ENCODE data around the gene RFC1.
A peak's percentile ranks its signal among the peaks of the same experiment; 100 is the strongest.
"Not testable (repeated sequence)": the region's sequence is repeated elsewhere in the genome, so short reads cannot be mapped to it uniquely, and the experiment has no call there.

RFC1 gene

GRCh38 chr4:39365830-39366771, at the start of gene RFC1:
Gene RFC1, minus strand, starts transcription at chr4:39366362. Its CDS starts 121 bp downstream, at chr4:39366241.
- Histone ChIP-seq H3K4me1 (ENCODE audit: control insufficient read depth, insufficient read depth, low read length) (peaks cover 13% of the 10 kb centered on the region), H3K4me3 (ENCODE audit: low read length) (peak within 1 kb of the TSS; percentile 99), H3K36me3 (ENCODE audit: control insufficient read depth, insufficient read depth, low read length, severe bottlenecking) (no peaks in the 10 kb centered on the region), H3K9ac (ENCODE audit: low read length) (peak within 1 kb of the TSS; percentile 92), H3K27me3 (replicated peaks; ENCODE audit: control insufficient read depth, insufficient read depth, low read length) (no peaks in the 10 kb centered on the region), H3K9me3 (ENCODE audit: control insufficient read depth, low read length) (no peaks in the 10 kb centered on the region)
- DNase-seq (ENCODE audit: low read depth), result peak; percentile 97

GRCh38 chr4:39415678-39416283, 49.6 kb upstream of the RFC1 start:
- no peaks in the 10 kb centered on the region for H3K27me3 ChIP-seq (replicated peaks; ENCODE audit: control insufficient read depth, insufficient read depth, low read length)
- no peak overlapping the region for H3K4me3 ChIP-seq (ENCODE audit: low read length)
- H3K36me3 ChIP-seq (ENCODE audit: control insufficient read depth, insufficient read depth, low read length, severe bottlenecking), result no peaks in the 10 kb centered on the region
- DNase-seq (ENCODE audit: low read depth), result peak; percentile 43
- H3K4me1 ChIP-seq (ENCODE audit: control insufficient read depth, insufficient read depth, low read length), result peaks cover 34% of the 10 kb centered on the region
- peak overlapping the region; percentile 64 for H3K9ac ChIP-seq (ENCODE audit: low read length)
- no peaks in the 10 kb centered on the region for H3K9me3 ChIP-seq (ENCODE audit: control insufficient read depth, low read length)

DNA sequence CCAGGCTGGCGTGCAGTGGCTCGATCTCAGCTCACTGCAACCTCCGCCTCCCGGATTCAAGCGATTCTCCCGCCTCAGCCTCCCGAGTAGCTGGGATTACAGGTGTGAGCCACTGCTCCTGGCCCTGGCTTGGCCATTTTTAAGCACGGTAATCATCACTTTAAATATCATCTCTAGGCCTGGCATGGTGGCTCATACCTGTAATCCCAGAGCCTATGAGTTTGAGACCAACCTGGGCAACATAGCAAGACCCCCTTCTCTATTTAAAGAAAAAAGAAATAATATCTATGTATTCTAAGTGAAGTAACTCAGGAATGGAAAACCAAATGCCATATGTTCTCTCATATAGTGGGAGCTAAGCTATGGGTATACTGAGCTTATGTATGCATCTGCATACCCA, 45.4 kb upstream of the RFC1 start:
- Histone ChIP-seq H3K4me1 (ENCODE audit: control insufficient read depth, insufficient read depth, low read length) (peaks cover 46% of the 10 kb centered on the region), H3K9ac (ENCODE audit: low read length) (peak overlapping the region; percentile 42)
- not testable (repeated sequence) for H3K4me3 ChIP-seq (ENCODE audit: low read length); H3K9me3 ChIP-seq (ENCODE audit: control insufficient read depth, low read length); DNase-seq (ENCODE audit: low read depth); H3K27me3 ChIP-seq (replicated peaks; ENCODE audit: control insufficient read depth, insufficient read depth, low read length); H3K36me3 ChIP-seq (ENCODE audit: control insufficient read depth, insufficient read depth, low read length, severe bottlenecking)

- H3K27me3 ChIP-seq (replicated peaks; ENCODE audit: control insufficient read depth, insufficient read depth, low read length), result no peaks in the 10 kb centered on the region
- no peaks in the 10 kb centered on the region for H3K36me3 ChIP-seq (ENCODE audit: control insufficient read depth, insufficient read depth, low read length, severe bottlenecking)
- H3K9ac ChIP-seq (ENCODE audit: low read length), result peak overlapping the region; percentile 81
- peak; percentile 4 for DNase-seq (ENCODE audit: low read depth)
- H3K4me3 ChIP-seq (ENCODE audit: low read length), result peak overlapping the region; percentile 78
- no peaks in the 10 kb centered on the region for H3K9me3 ChIP-seq (ENCODE audit: control insufficient read depth, low read length)
- H3K4me1 ChIP-seq (ENCODE audit: control insufficient read depth, insufficient read depth, low read length), result peaks cover 38% of the 10 kb centered on the region
Measured at GRCh38 chr4:39410415-39410814, 44.3 kb upstream of the RFC1 start.

DNA sequence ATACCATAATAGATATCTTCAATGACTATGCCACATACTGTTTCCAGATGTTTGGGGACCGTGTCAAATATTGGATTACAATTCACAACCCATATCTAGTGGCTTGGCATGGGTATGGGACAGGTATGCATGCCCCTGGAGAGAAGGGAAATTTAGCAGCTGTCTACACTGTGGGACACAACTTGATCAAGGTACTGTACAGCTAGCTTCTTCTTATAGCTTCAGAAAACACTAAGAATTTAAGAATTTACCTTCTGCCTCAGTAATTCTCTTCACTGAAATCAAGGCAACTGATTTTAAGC, 41.4 kb upstream of the RFC1 start:
- Histone ChIP-seq H3K27me3 (replicated peaks; ENCODE audit: control insufficient read depth, insufficient read depth, low read length) (no peaks in the 10 kb centered on the region), H3K9me3 (ENCODE audit: control insufficient read depth, low read length) (no peaks in the 10 kb centered on the region), H3K4me3 (ENCODE audit: low read length) (peak overlapping the region; percentile 78), H3K36me3 (ENCODE audit: control insufficient read depth, insufficient read depth, low read length, severe bottlenecking) (no peaks in the 10 kb centered on the region), H3K4me1 (ENCODE audit: control insufficient read depth, insufficient read depth, low read length) (peaks cover 25% of the 10 kb centered on the region), H3K9ac (ENCODE audit: low read length) (peak overlapping the region; percentile 79)
- DNase-seq (ENCODE audit: low read depth), result no peak

- no peaks in the 10 kb centered on the region for H3K9me3 ChIP-seq (ENCODE audit: control insufficient read depth, low read length)
- H3K4me3 ChIP-seq (ENCODE audit: low read length), result peak within 1 kb of the TSS; percentile 78
- no peaks in the 10 kb centered on the region for H3K36me3 ChIP-seq (ENCODE audit: control insufficient read depth, insufficient read depth, low read length, severe bottlenecking)
- DNase-seq (ENCODE audit: low read depth), result no peak
- H3K27me3 ChIP-seq (replicated peaks; ENCODE audit: control insufficient read depth, insufficient read depth, low read length), result no peaks in the 10 kb centered on the region
- H3K9ac ChIP-seq (ENCODE audit: low read length), result peak within 1 kb of the TSS; percentile 79
- H3K4me1 ChIP-seq (ENCODE audit: control insufficient read depth, insufficient read depth, low read length), result peaks cover 21% of the 10 kb centered on the region
Measured at GRCh38 chr4:39406763-39407583, 40.8 kb upstream of the RFC1 start, which contains the start of gene KLB. Gene KLB, plus strand, starts transcription at chr4:39406930. Its CDS starts 20 bp downstream, at chr4:39406950.

DNA sequence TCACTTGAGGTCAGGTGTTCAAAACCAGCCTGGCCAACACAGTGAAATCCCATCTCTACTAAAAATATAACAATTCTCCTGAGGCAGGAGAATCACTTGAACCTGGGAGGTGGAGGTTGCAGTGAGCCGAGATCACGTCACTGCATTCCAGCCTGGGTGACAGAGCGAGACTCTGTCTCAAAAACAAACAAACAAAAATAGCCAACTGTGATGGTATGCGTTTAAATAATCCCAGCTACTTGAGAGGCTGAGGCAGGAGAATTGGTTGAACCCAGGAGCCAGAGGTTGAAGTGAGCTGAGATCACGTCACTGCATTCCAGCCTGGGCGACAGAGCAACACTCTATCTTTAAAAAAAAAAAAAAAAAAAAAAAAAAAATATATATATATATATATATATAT, 35.5 kb upstream of the RFC1 start:
- not testable (repeated sequence) for H3K36me3 ChIP-seq (ENCODE audit: control insufficient read depth, insufficient read depth, low read length, severe bottlenecking); H3K9me3 ChIP-seq (ENCODE audit: control insufficient read depth, low read length); H3K4me1 ChIP-seq (ENCODE audit: control insufficient read depth, insufficient read depth, low read length); H3K9ac ChIP-seq (ENCODE audit: low read length); DNase-seq (ENCODE audit: low read depth); H3K4me3 ChIP-seq (ENCODE audit: low read length); H3K27me3 ChIP-seq (replicated peaks; ENCODE audit: control insufficient read depth, insufficient read depth, low read length)

DNA sequence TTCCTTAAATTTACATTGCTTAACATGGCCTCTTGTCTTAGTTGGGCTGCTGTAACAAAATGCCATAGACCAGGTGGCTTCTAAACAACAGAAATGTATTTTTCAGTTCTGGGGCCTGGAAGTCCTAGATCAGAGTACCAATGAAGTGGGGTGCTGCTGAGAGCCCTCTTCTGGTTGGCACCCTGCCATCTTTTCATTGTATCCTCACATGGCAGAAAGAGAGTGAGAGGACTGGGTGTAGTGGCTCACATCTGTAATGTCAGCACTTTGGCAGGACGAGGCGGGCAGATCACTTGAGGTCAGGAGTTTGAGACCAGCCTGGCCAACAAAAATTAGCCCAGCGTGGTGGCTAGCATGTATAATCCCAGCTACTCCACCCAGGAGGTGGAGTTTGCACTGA, 28.5 kb upstream of the RFC1 start:
- Histone ChIP-seq H3K4me3 (ENCODE audit: low read length) (no peak overlapping the region), H3K9me3 (ENCODE audit: control insufficient read depth, low read length) (no peaks in the 10 kb centered on the region), H3K9ac (ENCODE audit: low read length) (no peak overlapping the region), H3K27me3 (replicated peaks; ENCODE audit: control insufficient read depth, insufficient read depth, low read length) (no peaks in the 10 kb centered on the region), H3K4me1 (ENCODE audit: control insufficient read depth, insufficient read depth, low read length) (peaks cover 4% of the 10 kb centered on the region), H3K36me3 (ENCODE audit: control insufficient read depth, insufficient read depth, low read length, severe bottlenecking) (no peaks in the 10 kb centered on the region)
- no peak for DNase-seq (ENCODE audit: low read depth)

- no peaks in the 10 kb centered on the region for H3K27me3 ChIP-seq (replicated peaks; ENCODE audit: control insufficient read depth, insufficient read depth, low read length)
- H3K9ac ChIP-seq (ENCODE audit: low read length), result no peak overlapping the region
- no peaks in the 10 kb centered on the region for H3K36me3 ChIP-seq (ENCODE audit: control insufficient read depth, insufficient read depth, low read length, severe bottlenecking)
- H3K4me3 ChIP-seq (ENCODE audit: low read length), result no peak overlapping the region
- DNase-seq (ENCODE audit: low read depth), result no peak
- peaks cover 4% of the 10 kb centered on the region for H3K4me1 ChIP-seq (ENCODE audit: control insufficient read depth, insufficient read depth, low read length)
- no peaks in the 10 kb centered on the region for H3K9me3 ChIP-seq (ENCODE audit: control insufficient read depth, low read length)
Measured at GRCh38 chr4:39390603-39391002, 24.4 kb upstream of the RFC1 start.

GRCh38 chr4:39384563-39384962, 18.4 kb upstream of the RFC1 start:
- no peak for DNase-seq (ENCODE audit: low read depth)
- Histone ChIP-seq H3K4me1 (ENCODE audit: control insufficient read depth, insufficient read depth, low read length) (no peaks in the 10 kb centered on the region), H3K4me3 (ENCODE audit: low read length) (no peak overlapping the region), H3K27me3 (replicated peaks; ENCODE audit: control insufficient read depth, insufficient read depth, low read length) (peaks cover 10% of the 10 kb centered on the region), H3K9ac (ENCODE audit: low read length) (no peak overlapping the region), H3K36me3 (ENCODE audit: control insufficient read depth, insufficient read depth, low read length, severe bottlenecking) (no peaks in the 10 kb centered on the region), H3K9me3 (ENCODE audit: control insufficient read depth, low read length) (peaks cover 2% of the 10 kb centered on the region)

- no peaks in the 10 kb centered on the region for H3K4me1 ChIP-seq (ENCODE audit: control insufficient read depth, insufficient read depth, low read length)
- H3K9me3 ChIP-seq (ENCODE audit: control insufficient read depth, low read length), result peaks cover 10% of the 10 kb centered on the region
- no peaks in the 10 kb centered on the region for H3K36me3 ChIP-seq (ENCODE audit: control insufficient read depth, insufficient read depth, low read length, severe bottlenecking)
- H3K4me3 ChIP-seq (ENCODE audit: low read length), result no peak overlapping the region
- peaks cover 10% of the 10 kb centered on the region for H3K27me3 ChIP-seq (replicated peaks; ENCODE audit: control insufficient read depth, insufficient read depth, low read length)
- H3K9ac ChIP-seq (ENCODE audit: low read length), result no peak overlapping the region
- no peak for DNase-seq (ENCODE audit: low read depth)
Measured at GRCh38 chr4:39383690-39384089, 17.5 kb upstream of the RFC1 start.
